SK-N-SH treated with all-trans-retinoic acid at 6 μM for 48 hours (cell line): ENCODE results near the gene KLHL17.

ENCODE experiments used
- ATAC-seq: fragments of 200-7000 bp; cut with Tn5 transposase; 3 replicates; pipeline ENCODE4 v1.9.1; 2020; ENCODE audit warnings: mild to moderate bottlenecking, moderate library complexity
- ARNTL ChIP-seq: fragments of 450-650 bp; formaldehyde crosslinking; IDR thresholded peaks from 2 replicates; pipeline ENCODE4 v1.5.0; 2020; ENCODE audit warnings: low read depth, mild to moderate bottlenecking, moderate library complexity, borderline replicate concordance
- BACH2 ChIP-seq: fragments of 250-450 bp; sonication (Bioruptor Pico); IDR thresholded peaks from 2 replicates; pipeline ENCODE4 v1.9.0; 2021; ENCODE audit warnings: mild to moderate bottlenecking, borderline replicate concordance
- CSDC2 ChIP-seq: fragments of 250-450 bp; sonication (Bioruptor Pico); IDR thresholded peaks from 2 replicates; pipeline ENCODE4 v1.5.0; 2020; ENCODE audit warnings: mild to moderate bottlenecking, moderate library complexity
- ESRRG ChIP-seq: fragments of 250-450 bp; sonication (Bioruptor Pico); IDR thresholded peaks from 2 replicates; pipeline ENCODE4 v1.6.1; 2021; ENCODE audit warnings: mild to moderate bottlenecking
- GLIS3 ChIP-seq: fragments of 250-450 bp; sonication (Bioruptor Pico); IDR thresholded peaks from 2 replicates; pipeline ENCODE4 v1.5.0; 2020; ENCODE audit warnings: mild to moderate bottlenecking, moderate library complexity
- ISL1 ChIP-seq: fragments of 250-450 bp; sonication (Bioruptor Pico); IDR thresholded peaks from 2 replicates; pipeline ENCODE4 v2.1.2; 2022; ENCODE audit warnings: mild to moderate bottlenecking, moderate library complexity
- TCF4 ChIP-seq: fragments of 250-450 bp; sonication (Bioruptor Pico); IDR thresholded peaks from 2 replicates; pipeline ENCODE4 v1.8.0; 2021; ENCODE audit warnings: mild to moderate bottlenecking, moderate library complexity, borderline replicate concordance
- TOX ChIP-seq: fragments of 250-450 bp; sonication (Bioruptor Pico); IDR thresholded peaks from 2 replicates; pipeline ENCODE4 v1.8.0; 2021; ENCODE audit warnings: mild to moderate bottlenecking, moderate library complexity, borderline replicate concordance
- ZC3H10 ChIP-seq: fragments of 250-450 bp; sonication (Bioruptor Pico); IDR thresholded peaks from 2 replicates; pipeline ENCODE4 v1.5.1; 2021; ENCODE audit warnings: mild to moderate bottlenecking, moderate library complexity
- ZFP3 ChIP-seq: fragments of 250-450 bp; sonication (Bioruptor Pico); IDR thresholded peaks from 2 replicates; pipeline ENCODE4 v1.5.0; 2020; ENCODE audit warnings: mild to moderate bottlenecking, moderate library complexity
- ZFP30 ChIP-seq: fragments of 450-650 bp; formaldehyde crosslinking; IDR thresholded peaks from 2 replicates; pipeline ENCODE4 v1.5.0; 2022; ENCODE audit warnings: mild to moderate bottlenecking, moderate library complexity
- ZNF565 ChIP-seq: fragments of 450-650 bp; formaldehyde crosslinking; conservative IDR thresholded peaks from 2 replicates; pipeline ENCODE4 v1.5.0; 2020; ENCODE audit warnings: low read depth, mild to moderate bottlenecking, moderate library complexity
- ZNF70 ChIP-seq: fragments of 450-650 bp; formaldehyde crosslinking; IDR thresholded peaks from 2 replicates; pipeline ENCODE4 v1.5.0; 2020; ENCODE audit warnings: mild to moderate bottlenecking, moderate library complexity
- ZNF8 ChIP-seq: fragments of 450-650 bp; formaldehyde crosslinking; IDR thresholded peaks from 2 replicates; pipeline ENCODE4 v1.5.0; 2020; ENCODE audit warnings: mild to moderate bottlenecking, moderate library complexity
- TF ChIP-seq, protein P1 (sequence below): fragments of 250-450 bp; sonication (Bioruptor Pico); IDR thresholded peaks from 2 replicates; pipeline ENCODE4 v1.5.0; 2020; ENCODE audit warnings: mild to moderate bottlenecking, moderate library complexity
- TF ChIP-seq, protein P2 (sequence below): fragments of 250-450 bp; sonication (Bioruptor Pico); IDR thresholded peaks from 2 replicates; pipeline ENCODE4 v1.5.1; 2021; ENCODE audit warnings: mild to moderate bottlenecking, moderate library complexity
- TF ChIP-seq, protein P3 (sequence below): fragments of 250-450 bp; sonication (Bioruptor Pico); IDR thresholded peaks from 2 replicates; pipeline ENCODE4 v1.5.1; 2020; ENCODE audit warnings: low read depth, mild to moderate bottlenecking, moderate library complexity

Gene KLHL17

GRCh38 chr1:956636-957035, 3.7 kb upstream of the KLHL17 start:
- no peak for ATAC-seq
- TF ChIP-seq, protein P1, sequence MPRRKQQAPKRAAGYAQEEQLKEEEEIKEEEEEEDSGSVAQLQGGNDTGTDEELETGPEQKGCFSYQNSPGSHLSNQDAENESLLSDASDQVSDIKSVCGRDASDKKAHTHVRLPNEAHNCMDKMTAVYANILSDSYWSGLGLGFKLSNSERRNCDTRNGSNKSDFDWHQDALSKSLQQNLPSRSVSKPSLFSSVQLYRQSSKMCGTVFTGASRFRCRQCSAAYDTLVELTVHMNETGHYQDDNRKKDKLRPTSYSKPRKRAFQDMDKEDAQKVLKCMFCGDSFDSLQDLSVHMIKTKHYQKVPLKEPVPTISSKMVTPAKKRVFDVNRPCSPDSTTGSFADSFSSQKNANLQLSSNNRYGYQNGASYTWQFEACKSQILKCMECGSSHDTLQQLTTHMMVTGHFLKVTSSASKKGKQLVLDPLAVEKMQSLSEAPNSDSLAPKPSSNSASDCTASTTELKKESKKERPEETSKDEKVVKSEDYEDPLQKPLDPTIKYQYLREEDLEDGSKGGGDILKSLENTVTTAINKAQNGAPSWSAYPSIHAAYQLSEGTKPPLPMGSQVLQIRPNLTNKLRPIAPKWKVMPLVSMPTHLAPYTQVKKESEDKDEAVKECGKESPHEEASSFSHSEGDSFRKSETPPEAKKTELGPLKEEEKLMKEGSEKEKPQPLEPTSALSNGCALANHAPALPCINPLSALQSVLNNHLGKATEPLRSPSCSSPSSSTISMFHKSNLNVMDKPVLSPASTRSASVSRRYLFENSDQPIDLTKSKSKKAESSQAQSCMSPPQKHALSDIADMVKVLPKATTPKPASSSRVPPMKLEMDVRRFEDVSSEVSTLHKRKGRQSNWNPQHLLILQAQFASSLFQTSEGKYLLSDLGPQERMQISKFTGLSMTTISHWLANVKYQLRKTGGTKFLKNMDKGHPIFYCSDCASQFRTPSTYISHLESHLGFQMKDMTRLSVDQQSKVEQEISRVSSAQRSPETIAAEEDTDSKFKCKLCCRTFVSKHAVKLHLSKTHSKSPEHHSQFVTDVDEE = no peak
- no peak for TF ChIP-seq ZC3H10 (CRISPR knock-in tag)

- TF ChIP-seq CSDC2 (CRISPR knock-in tag) (no peak), ESRRG (CRISPR knock-in tag) (no peak), ZNF8 (CRISPR knock-in tag) (no peak), BACH2 (no peak), ZFP3 (CRISPR knock-in tag) (no peak), ARNTL (no peak), ZNF565 (no peak), ISL1 (CRISPR knock-in tag) (no peak), ZC3H10 (CRISPR knock-in tag) (no peak), GLIS3 (CRISPR knock-in tag) (no peak), TOX (no peak), ZFP30 (CRISPR knock-in tag) (no peak)
- TF ChIP-seq, protein P1 = no peak
- TF ChIP-seq, protein P2, sequence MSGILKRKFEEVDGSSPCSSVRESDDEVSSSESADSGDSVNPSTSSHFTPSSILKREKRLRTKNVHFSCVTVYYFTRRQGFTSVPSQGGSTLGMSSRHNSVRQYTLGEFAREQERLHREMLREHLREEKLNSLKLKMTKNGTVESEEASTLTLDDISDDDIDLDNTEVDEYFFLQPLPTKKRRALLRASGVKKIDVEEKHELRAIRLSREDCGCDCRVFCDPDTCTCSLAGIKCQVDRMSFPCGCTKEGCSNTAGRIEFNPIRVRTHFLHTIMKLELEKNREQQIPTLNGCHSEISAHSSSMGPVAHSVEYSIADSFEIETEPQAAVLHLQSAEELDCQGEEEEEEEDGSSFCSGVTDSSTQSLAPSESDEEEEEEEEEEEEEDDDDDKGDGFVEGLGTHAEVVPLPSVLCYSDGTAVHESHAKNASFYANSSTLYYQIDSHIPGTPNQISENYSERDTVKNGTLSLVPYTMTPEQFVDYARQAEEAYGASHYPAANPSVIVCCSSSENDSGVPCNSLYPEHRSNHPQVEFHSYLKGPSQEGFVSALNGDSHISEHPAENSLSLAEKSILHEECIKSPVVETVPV (CRISPR knock-in tag) = no peak
- ATAC-seq = peak; percentile 91
Observed at GRCh38 chr1:958823-959730, 1.3 kb upstream of the KLHL17 start, which contains the start of gene NOC2L. TSS of gene NOC2L (minus strand) at chr1:959256. CDS start at chr1:959240, 16 bp downstream.

GRCh38 chr1:959731-960362, 537 bp upstream of the KLHL17 start:
- ATAC-seq = no peak; the same call in 2 of the 3 replicates
- TF ChIP-seq ZFP3 (CRISPR knock-in tag) (no peak), BACH2 (no peak), TCF4 (no peak), TOX (no peak), ESRRG (CRISPR knock-in tag) (no peak), ZNF565 (no peak), ARNTL (no peak), ZNF70 (CRISPR knock-in tag) (no peak), ISL1 (CRISPR knock-in tag) (no peak)
- TF ChIP-seq, protein P3, sequence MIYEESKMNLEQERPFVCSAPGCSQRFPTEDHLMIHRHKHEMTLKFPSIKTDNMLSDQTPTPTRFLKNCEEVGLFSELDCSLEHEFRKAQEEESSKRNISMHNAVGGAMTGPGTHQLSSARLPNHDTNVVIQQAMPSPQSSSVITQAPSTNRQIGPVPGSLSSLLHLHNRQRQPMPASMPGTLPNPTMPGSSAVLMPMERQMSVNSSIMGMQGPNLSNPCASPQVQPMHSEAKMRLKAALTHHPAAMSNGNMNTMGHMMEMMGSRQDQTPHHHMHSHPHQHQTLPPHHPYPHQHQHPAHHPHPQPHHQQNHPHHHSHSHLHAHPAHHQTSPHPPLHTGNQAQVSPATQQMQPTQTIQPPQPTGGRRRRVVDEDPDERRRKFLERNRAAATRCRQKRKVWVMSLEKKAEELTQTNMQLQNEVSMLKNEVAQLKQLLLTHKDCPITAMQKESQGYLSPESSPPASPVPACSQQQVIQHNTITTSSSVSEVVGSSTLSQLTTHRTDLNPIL (CRISPR knock-in tag) = no peak
- TF ChIP-seq, protein P2 (CRISPR knock-in tag) = no peak
